HG02642 (cell line): ENCODE data around the gene PDE4A.
"Not testable (repeated sequence)": the region's sequence is repeated elsewhere in the genome, so short reads cannot be mapped to it uniquely, and the experiment has no call there.

Experiments
- ATAC-seq: cut with Tn5 transposase; IDR thresholded peaks from one replicate; pipeline ENCODE4 v1.9.1; 2021; ENCODE audit warnings: mild to moderate bottlenecking; ENCODE audit not compliant: unreplicated experiment, poor library complexity

The PDE4A gene

GRCh38 chr19:10403137-10404021 is 17.0 kb upstream of the PDE4A start, which contains the start of gene CDC37:
TSS of gene CDC37 (minus strand) at chr19:10403542. CDS start at chr19:10403479, 63 bp downstream.
- ATAC-seq, result peak; percentile 88

- no peak for ATAC-seq
Observed at GRCh38 chr19:10404888-10405820, 15.2 kb upstream of the PDE4A start.

DNA sequence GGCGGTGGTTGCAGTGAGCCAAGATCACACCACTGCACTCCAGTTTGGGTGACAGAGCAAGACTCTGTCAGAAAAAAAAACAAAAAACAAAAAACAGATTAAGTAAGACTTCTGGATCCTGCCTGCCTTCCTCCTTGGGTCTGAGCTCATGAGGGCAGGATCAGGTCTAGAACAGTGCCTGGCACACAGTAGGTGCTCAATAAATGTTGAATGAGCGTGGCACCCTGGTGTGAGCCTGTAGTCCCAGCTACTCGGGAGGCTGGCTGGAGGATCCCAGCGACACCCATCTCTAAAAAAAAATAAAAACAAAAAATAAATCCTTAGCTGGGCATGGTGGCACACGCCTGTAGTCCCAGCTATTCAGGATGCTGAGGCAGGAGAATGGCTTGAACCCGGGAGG is 14.1 kb upstream of the PDE4A start:
- no peak for ATAC-seq

- no peak for ATAC-seq
Observed at GRCh38 chr19:10407096-10407495, 13.2 kb upstream of the PDE4A start.

- ATAC-seq, result no peak
Observed at GRCh38 chr19:10408511-10409283, 11.6 kb upstream of the PDE4A start.

- ATAC-seq, result not testable (repeated sequence)
Observed at GRCh38 chr19:10411224-10411623, 9.1 kb upstream of the PDE4A start.

DNA sequence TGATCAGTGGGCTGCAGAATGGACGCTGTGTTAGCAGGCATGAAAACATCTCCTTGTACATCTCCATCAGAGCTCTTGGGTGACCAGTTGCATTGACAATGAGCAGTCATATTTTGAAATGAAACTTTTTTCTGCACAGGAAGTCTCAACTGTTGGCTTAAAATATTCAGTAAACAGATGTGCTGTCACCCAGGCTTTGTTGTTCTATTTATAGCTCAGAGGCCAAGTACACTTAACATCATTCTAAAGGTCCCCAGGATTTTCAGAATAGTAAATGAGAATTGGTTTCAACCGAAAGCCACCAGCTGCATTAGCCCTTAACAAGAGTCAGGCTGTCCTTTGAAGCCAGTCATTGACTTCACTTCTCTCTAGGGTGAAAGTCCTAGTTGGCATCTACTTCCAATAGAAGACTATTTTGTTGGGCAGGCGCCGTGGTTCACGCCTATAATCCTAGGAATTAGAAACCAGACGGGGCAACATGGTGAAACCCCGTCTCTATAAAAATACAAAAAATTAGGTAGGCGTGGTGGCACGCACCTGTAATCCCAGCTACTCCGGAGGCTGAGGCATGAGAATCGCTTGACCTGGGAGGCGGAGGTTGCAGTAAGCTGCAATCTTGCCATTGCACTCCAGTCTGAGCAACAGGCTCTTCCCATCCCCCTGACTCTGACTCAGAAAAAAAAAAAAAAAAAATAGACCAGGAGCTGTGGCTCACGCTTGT is 7.9 kb upstream of the PDE4A start:
- ATAC-seq, result peak; percentile 52

GRCh38 chr19:10416083-10416379 is 4.3 kb upstream of the PDE4A start:
- no peak for ATAC-seq

GRCh38 chr19:10416380-10417257 is 3.7 kb upstream of the PDE4A start:
- ATAC-seq, result peak; percentile 69

DNA sequence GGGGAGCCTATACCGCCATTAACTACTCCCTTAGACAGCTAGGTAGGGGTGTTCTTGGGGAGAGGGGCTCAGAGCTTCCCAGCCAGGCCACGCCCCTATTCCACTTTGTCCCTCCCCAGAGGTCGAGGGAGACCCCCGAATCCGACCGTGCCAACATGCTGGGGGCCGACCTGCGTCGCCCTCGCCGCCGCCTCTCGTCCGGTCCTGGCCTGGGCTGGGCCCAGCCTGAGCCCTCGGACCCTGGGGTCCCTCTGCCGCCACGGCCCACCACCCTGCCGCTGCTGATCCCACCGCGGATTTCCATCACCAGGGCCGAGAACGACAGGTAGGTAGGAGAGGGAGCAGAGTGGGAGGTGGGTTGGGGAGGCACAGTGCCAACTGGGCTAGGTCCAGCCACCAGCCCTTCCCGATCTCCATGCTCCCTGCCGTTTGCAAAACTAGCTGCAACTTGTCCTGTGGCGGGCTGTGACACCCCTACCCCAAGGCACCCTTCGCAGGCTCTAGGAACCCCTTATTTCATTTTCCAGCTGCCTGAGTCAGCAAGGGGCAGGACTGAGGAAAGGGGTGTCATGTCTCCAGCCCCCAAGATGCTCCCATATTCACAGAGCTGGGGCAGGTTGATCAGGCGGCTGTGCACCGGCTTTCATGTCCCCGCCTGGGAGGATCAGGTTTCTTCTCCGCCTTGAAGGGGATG is 2.6 kb upstream of the PDE4A start:
- no peak for ATAC-seq

- no peak for ATAC-seq
Observed at GRCh38 chr19:10418235-10418484, 2.2 kb upstream of the PDE4A start.

DNA sequence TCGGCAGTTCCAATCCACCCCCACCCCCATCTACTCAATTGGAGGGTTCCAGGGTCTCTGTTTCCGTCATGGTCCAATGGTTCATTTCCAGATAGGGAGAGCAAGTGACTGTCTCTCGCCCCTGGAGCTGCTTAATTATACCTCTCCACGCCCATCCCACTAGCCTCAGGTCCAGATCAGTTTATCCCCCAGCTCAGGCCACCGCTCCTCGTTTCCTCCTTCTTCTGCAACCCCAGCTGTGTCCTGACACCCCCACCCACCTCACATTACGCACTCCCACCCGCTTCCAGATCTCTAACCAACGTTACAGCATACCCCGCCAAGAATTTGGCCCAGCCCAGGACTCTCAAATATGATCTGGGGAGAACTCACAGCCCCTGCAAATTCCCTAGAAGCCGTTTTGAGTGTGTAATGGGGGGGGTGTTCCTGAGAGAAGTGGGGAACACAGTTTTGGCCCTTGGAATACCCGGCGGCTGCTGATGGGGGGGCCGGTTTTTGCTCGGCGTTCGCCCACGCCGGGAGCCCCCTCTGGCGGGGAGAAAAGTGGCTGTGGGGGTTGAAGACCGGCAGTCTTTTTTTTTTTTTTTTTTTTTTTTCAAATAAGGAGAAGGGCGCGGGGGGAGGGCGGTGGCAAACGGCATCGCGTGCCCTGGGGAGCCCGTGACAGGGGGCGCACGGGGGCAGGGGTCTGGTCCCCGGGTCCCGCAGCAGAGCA is 1.7 kb upstream of the PDE4A start:
- ATAC-seq, result no peak

- no peak for ATAC-seq
Observed at GRCh38 chr19:10419200-10419645, 1.1 kb upstream of the PDE4A start.

GRCh38 chr19:10419646-10420443 is 493 bp upstream of the PDE4A start:
- no peak for ATAC-seq

DNA sequence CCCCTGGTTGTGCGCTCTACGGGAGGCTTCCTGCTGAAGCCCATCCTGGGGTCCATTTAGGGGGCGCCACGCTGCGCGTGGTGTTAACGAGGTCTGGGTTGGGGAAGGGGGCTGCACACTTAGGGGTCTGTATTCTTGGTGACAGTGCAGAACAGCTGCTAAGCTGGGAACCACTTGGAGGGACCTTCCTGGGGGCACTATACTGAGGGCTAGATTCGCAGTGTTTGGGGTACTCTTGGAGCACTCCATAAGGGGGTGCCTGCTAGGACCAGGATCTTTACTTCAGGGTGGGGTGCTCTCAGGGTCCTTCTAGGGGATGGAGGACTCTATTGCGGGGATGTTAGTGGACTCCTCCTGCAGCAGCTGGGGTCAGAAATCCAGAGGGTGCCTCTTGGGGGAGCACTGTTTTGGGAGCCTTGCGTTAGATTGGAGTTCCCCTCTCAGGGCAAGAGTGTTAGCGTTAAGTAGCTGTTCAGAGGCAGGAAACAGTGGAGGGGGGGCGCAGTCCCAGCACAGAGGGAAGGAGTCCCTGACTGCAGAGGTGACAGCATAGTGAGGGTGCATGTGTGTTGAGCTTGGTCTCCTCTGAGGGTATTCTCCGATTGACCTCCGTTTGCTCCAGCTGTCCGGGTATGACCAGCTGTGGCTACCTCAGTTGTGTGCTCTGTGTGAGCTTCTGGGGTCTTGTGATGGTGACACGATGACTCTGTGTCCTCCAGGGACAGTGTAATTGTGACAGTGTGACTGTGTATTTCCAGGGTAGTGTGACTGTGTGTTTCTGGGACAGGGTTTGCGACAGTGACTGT is 1.1 kb downstream of the PDE4A start:
- ATAC-seq, result no peak

- ATAC-seq, result no peak
Observed at GRCh38 chr19:10422046-10422461, 1.7 kb downstream of the PDE4A start.
